Osteocyte (in vitro differentiated cells): ENCODE results near the gene MTM1. TPM values are rescaled to one million over a fixed set of nuclear protein-coding genes. Genes with fewer than 3 reads are reported as not detected.

Experiments used
- DNase-seq: peaks from one replicate; pipeline ENCODE4 v3.0.0; 2021; ENCODE audit warnings: mixed read lengths; ENCODE audit not compliant: unreplicated experiment; ENCODE audit errors: extremely low spot score
- H3K27ac Mint-ChIP-seq: one replicate; pipeline ENCODE4 v1.8.0; 2021; ENCODE audit warnings: mild to moderate bottlenecking, mixed read lengths; ENCODE audit not compliant: unreplicated experiment
- H3K27me3 Mint-ChIP-seq: one replicate; pipeline ENCODE4 v1.8.0; 2021; ENCODE audit warnings: mixed read lengths; ENCODE audit not compliant: unreplicated experiment
- H3K36me3 Mint-ChIP-seq: one replicate; pipeline ENCODE4 v1.8.0; 2021; ENCODE audit warnings: mixed read lengths; ENCODE audit not compliant: unreplicated experiment
- H3K4me1 Mint-ChIP-seq: one replicate; pipeline ENCODE4 v1.8.0; 2021; ENCODE audit warnings: mixed read lengths; ENCODE audit not compliant: unreplicated experiment
- H3K4me3 Mint-ChIP-seq: one replicate; pipeline ENCODE4 v1.8.0; 2021; ENCODE audit warnings: mild to moderate bottlenecking, moderate library complexity, mixed read lengths; ENCODE audit not compliant: unreplicated experiment
- H3K9me3 Mint-ChIP-seq: one replicate; pipeline ENCODE4 v1.8.0; 2021; ENCODE audit warnings: mixed read lengths; ENCODE audit not compliant: unreplicated experiment
- total RNA-seq: library from RNA; stranded (reverse); gene quantifications from 2 replicates; pipeline ENCODE4 v1.2.1, GENCODE V29; 2021
- TF ChIP-seq, protein P1 (sequence below): fragments of 200-600 bp; sonication (generic); IDR thresholded peaks from 2 replicates; pipeline ENCODE4 v1.5.0; 2021; ENCODE audit warnings: antibody characterized with exemption, mild to moderate bottlenecking, moderate library complexity

Gene MTM1
- total RNA-seq, 1 donor from 2014 or later = 10.2 TPM

DNA sequence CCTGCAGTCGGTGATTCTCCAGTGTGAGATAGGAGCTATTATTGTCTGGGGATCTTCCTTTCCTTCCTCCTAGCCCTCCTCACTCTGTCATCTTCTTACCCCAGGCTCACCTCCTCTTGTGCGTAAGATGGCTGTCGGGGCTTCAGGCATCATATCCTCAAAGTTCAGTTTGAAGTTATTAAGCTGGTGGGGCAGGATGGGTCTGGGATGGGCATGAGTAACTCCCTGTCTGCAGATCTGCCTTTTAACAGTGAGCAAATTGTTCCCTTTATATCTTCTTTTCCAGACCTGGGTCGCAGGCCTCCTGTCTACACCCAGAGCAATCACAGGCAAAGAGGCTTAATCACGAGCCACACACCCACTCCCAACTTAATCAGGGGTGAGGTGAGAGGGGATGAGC lies 123.9 kb downstream of the MTM1 start:
- TF ChIP-seq, protein P1, sequence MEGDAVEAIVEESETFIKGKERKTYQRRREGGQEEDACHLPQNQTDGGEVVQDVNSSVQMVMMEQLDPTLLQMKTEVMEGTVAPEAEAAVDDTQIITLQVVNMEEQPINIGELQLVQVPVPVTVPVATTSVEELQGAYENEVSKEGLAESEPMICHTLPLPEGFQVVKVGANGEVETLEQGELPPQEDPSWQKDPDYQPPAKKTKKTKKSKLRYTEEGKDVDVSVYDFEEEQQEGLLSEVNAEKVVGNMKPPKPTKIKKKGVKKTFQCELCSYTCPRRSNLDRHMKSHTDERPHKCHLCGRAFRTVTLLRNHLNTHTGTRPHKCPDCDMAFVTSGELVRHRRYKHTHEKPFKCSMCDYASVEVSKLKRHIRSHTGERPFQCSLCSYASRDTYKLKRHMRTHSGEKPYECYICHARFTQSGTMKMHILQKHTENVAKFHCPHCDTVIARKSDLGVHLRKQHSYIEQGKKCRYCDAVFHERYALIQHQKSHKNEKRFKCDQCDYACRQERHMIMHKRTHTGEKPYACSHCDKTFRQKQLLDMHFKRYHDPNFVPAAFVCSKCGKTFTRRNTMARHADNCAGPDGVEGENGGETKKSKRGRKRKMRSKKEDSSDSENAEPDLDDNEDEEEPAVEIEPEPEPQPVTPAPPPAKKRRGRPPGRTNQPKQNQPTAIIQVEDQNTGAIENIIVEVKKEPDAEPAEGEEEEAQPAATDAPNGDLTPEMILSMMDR = no peak
- Mint-ChIP-seq H3K36me3 (no peaks in the 10 kb centered on the region), H3K9me3 (peaks cover 19% of the 10 kb centered on the region), H3K27me3 (no peaks in the 10 kb centered on the region), H3K4me1 (peaks cover 37% of the 10 kb centered on the region), H3K27ac (peak overlapping the region; percentile 75), H3K4me3 (peak overlapping the region; percentile 68)
- DNase-seq = no peak

DNA sequence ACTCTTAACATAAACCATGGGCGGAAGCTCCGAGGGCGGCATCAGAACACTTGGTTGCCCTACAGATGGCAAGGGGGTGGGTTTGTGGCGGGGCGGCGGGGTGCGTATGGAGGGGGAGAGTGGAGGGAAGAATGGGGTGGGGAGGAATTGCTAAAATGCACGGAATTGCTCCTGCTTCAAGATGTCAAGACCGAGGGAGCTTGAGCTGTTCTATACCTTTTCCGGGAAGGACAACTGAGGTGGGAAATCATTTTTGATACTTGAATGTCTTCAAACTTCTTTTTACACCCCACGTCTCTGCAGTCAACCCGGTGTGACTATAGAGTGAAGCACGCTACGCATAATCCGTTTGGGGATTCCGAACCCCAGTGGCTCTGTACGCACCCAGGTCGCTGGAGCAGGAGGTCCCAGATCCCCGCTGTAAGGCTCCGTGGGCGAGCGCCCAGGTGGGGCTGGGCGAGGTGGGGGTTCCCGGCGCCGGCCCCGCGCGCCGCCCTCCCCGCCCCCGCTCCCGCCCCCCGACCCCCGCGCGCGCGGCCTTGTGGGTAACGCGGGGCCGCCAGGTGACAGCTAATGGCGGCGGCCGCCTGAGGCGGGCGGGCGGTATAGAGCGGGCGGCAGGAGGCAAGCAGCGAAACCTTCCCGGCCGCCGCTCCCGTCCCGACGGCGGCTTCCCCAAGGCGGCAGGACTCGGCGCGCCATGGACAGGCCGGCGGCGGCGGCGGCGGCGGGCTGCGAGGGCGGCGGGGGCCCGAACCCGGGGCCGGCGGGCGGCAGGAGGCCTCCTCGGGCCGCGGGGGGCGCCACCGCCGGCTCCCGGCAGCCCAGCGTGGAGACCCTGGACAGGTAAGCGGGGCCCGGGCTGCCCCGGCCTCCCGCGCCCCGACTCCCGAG lies 124.7 kb downstream of the MTM1 start, which contains the start of gene MTMR1:
MTMR1 (plus strand) TSS at position 566 of the 894 bp plus-strand sequence; CDS start at position 701, 135 bp downstream.
- peaks cover 43% of the 10 kb centered on the region for H3K4me1 Mint-ChIP-seq
- peak within 1 kb of the TSS; percentile 86 for H3K4me3 Mint-ChIP-seq
- no peak for DNase-seq
- no peaks in the 10 kb centered on the region for H3K27me3 Mint-ChIP-seq
- H3K9me3 Mint-ChIP-seq = peaks cover 19% of the 10 kb centered on the region
- TF ChIP-seq, protein P1 = no peak
- no peaks in the 10 kb centered on the region for H3K36me3 Mint-ChIP-seq
- H3K27ac Mint-ChIP-seq = peak within 1 kb of the TSS; percentile 95

DNA sequence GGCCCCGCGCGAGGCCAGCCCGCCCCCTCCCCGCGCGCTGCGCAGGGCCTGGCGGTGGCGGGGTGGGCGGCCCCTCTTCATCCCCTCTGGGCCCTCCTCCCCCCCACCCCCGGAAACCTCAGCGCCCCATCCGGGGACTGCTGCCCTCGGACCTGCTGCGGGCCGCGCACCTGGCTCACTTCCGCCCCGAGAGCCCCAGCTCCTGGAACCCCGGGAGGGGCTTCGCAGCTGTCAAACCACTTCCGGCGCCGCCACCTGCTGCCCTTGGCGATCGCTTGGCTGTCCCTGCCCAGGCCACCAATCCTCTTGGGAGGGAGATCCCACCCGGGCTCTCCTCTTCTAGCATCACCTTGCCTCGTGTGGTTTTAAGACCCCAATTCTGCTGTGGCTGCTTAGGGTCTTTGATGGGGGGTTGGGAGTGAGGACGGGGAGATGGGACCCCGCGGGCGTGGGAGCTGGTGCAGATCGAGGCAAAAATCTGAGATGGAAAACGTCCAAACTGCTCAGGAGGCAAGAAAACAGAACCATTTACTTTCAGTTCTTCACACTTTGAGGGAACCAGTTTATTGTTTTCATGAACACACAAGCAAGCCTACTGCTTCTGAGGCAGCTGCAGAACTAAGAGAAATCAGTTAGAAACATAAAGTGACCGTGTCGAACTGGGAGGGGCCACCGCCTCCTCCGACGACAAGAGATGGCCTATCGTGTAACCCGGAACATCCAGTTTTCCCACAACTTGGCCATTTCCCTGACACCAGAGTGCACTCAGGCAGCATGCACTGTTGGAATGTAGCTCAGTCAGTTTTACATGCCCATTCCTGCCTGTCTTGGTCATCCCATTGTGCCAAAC lies 125.5 kb downstream of the MTM1 start:
- peak overlapping the region; percentile 86 for H3K4me3 Mint-ChIP-seq
- DNase-seq = no peak

DNA sequence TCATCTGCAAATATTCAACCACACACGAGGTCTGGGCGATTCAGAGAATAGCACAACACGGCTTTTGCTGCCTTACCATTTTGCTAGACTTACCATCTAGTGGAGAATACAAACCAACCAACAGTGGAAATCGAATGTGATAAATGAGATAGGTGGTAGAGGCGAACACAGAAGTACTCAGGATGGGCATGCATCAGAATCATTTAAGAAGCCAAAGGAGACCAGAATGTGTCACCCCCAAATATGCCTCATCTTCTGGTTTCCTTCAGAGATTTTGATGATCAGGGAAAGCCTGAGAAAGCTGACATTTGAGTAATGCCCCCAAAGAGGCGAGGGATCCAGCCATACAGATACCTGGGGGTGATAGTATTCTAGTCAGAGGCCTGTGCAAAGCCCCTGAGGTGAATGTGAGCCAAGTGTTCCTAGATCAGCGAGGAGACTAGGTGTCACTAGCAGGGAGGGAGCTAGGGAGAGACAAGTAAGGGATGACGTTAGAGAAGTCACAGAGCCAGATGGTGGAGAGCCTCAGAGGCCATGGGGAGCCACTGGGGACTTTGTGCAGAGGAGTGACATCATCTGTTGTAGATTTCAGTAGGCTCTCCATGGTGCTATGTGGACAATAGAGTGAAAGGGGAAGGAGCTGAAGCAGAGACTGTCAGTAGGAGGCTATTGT lies 126.5 kb downstream of the MTM1 start:
- TF ChIP-seq, protein P1 = no peak
- Mint-ChIP-seq H3K27ac (peak overlapping the region; percentile 95), H3K4me3 (no peak overlapping the region), H3K27me3 (no peaks in the 10 kb centered on the region), H3K4me1 (peaks cover 37% of the 10 kb centered on the region), H3K36me3 (no peaks in the 10 kb centered on the region), H3K9me3 (peaks cover 19% of the 10 kb centered on the region)
- no peak for DNase-seq

More for the DNA sequence above, 125.5 kb downstream of the MTM1 start:
- H3K27me3 Mint-ChIP-seq = no peaks in the 10 kb centered on the region
- H3K4me1 Mint-ChIP-seq = peaks cover 40% of the 10 kb centered on the region
- peak overlapping the region; percentile 95 for H3K27ac Mint-ChIP-seq
- no peaks in the 10 kb centered on the region for H3K36me3 Mint-ChIP-seq
- TF ChIP-seq, protein P1 = no peak
- H3K9me3 Mint-ChIP-seq = peaks cover 19% of the 10 kb centered on the region
